Thyroid gland (tissue), 4 donors: Measurements from ENCODE around the gene TMEM132D. TPM values are rescaled to one million over a fixed set of nuclear protein-coding genes. Genes with fewer than 3 reads are reported as not detected.

Experiments used
- DNase-seq, 2 donors: peaks; one replicate each; pipeline ENCODE4 v3.0.0-alpha.2; 2019
- H3K27ac ChIP-seq, 3 donors: fragments of 200-600 bp; sonication (generic); 1 replicate in 2 of 3; 2 replicates in 1 of 3; pipeline ENCODE4 v1.5.1; 2016 to 2019; ENCODE audit warnings: mild to moderate bottlenecking in 1 of 3, moderate library complexity in 1 of 3
- H3K27me3 ChIP-seq: fragments of 200-600 bp; sonication (generic); one replicate; pipeline ENCODE4 v1.5.1; 2019
- H3K36me3 ChIP-seq, 2 donors: fragments of 200-600 bp; sonication (generic); one replicate each; pipeline ENCODE4 v1.5.1; 2016 to 2019
- H3K4me1 ChIP-seq, 2 donors: fragments of 200-600 bp; sonication (generic); one replicate each; pipeline ENCODE4 v1.5.1; 2017 to 2019
- H3K4me3 ChIP-seq, 3 donors: fragments of 200-600 bp; sonication (generic); replicated peaks in 1 of 3; 1 replicate in 2 of 3; 2 replicates in 1 of 3; pipeline ENCODE4 v1.5.1; 2016; ENCODE audit warnings: mild to moderate bottlenecking in 1 of 3
- H3K9me3 ChIP-seq: fragments of 200-600 bp; sonication (generic); one replicate; pipeline ENCODE4 v1.5.1; 2017
- POLR2A ChIP-seq, 2 donors: fragments of 450-650 bp; IDR thresholded peaks; one replicate each; pipeline ENCODE4 v1.6.1; 2017; ENCODE audit warnings: antibody characterized with exemption in 2 of 2, mild to moderate bottlenecking in 2 of 2, moderate library complexity in 1 of 2
- WGBS, 2 donors: methylation state at CpG; one replicate each; pipeline ENCODE4 v1.1.5; 2017; 5-methylcytosine and 5-hydroxymethylcytosine counted together
- intact Hi-C: fragments of 100-400 bp; cut with DNase I; formaldehyde crosslinking; loops from one replicate; pipeline ENCODE4 v1.15.1; 2023
- total RNA-seq, 4 donors: library from RNA; depleted of rRNA; stranded (reverse); fragments of >200 nt; gene quantifications; one replicate each; pipeline ENCODE4 v1.2.3, GENCODE V29; 2016
- TF ChIP-seq, protein P1 (sequence below), 6 experiments: fragments of 200-600 bp in 3 of 6; fragments of 450-650 bp in 3 of 6; sonication (generic) in 3 of 6; IDR thresholded peaks; one replicate each; pipeline ENCODE4 v1.5.1; 2016 to 2019; ENCODE audit warnings: antibody characterized with exemption in 6 of 6, mild to moderate bottlenecking in 2 of 6, inconsistent platforms in 1 of 6, moderate library complexity in 1 of 6

Gene TMEM132D
- total RNA-seq, 4 donors from 2014 or later: not detected

DNA sequence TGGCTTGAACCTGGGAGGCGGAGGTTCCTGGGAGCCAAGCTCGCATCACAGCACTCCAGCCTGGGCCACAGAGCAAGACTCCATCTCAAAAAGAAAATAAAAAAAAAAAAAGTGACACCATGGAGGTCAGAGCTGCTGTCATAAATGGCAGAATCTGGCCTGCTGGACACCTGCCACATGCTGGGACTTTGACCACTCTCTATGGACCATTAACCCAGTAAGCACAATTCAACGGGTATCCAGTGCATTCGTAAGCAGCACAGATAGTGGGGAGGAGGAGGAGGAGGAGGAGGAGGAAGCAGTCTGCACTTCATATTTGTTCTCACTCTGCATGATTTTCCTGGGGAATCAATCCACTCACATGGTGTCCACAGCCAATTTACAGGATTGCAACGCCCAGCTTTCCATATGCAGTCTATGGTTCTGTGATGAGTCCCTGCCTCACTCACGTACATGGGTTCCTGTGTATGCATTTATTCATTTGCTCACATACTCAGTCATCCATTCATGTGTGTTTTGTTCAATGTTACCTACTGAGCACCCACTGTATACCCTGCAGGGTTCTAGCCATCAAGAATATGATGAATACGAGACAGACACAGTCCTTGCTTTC lies 723.8 kb downstream of the TMEM132D start:
- Histone ChIP-seq H3K27me3 (no peaks in the 10 kb centered on the region), H3K4me3 (no peak overlapping the region), H3K36me3 (no peaks in the 10 kb centered on the region), H3K4me1 (no peaks in the 10 kb centered on the region), H3K9me3 (no peaks in the 10 kb centered on the region), H3K27ac (no peak overlapping the region)
- 73 to 75% methylated on average over 7 of the region's 7 CpGs for WGBS, 2 donors
- TF ChIP-seq, protein P1, sequence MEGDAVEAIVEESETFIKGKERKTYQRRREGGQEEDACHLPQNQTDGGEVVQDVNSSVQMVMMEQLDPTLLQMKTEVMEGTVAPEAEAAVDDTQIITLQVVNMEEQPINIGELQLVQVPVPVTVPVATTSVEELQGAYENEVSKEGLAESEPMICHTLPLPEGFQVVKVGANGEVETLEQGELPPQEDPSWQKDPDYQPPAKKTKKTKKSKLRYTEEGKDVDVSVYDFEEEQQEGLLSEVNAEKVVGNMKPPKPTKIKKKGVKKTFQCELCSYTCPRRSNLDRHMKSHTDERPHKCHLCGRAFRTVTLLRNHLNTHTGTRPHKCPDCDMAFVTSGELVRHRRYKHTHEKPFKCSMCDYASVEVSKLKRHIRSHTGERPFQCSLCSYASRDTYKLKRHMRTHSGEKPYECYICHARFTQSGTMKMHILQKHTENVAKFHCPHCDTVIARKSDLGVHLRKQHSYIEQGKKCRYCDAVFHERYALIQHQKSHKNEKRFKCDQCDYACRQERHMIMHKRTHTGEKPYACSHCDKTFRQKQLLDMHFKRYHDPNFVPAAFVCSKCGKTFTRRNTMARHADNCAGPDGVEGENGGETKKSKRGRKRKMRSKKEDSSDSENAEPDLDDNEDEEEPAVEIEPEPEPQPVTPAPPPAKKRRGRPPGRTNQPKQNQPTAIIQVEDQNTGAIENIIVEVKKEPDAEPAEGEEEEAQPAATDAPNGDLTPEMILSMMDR (IDR thresholded peaks at IDR 0.05): no peak
- TF ChIP-seq POLR2A (IDR thresholded peaks at IDR 0.05): no peak
- intact Hi-C loops: no loop called here
- no peak for DNase-seq

DNA sequence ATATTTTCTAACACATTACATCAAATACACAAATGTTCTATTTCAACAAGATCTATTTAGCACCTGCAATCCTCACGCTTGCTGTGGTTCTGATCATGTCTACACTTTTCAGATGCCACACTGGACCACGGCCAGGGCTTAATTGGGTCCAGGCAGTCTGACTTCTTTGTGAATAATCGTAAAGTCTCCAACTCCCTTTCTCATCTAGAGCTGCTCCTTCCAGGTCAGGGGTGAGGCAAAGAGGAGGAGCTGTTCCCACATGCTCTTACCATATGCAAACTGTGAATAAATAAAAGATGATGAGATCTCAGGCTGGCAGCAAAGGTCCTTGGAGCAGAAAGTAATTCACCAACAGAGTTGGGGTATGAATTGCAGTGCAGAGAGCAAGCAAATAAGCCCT lies 733.9 kb downstream of the TMEM132D start:
- no peak for DNase-seq
- Histone ChIP-seq H3K36me3 (no peaks in the 10 kb centered on the region), H3K4me1 (no peaks in the 10 kb centered on the region), H3K4me3 (no peak overlapping the region), H3K27ac (no peak overlapping the region), H3K27me3 (no peaks in the 10 kb centered on the region), H3K9me3 (no peaks in the 10 kb centered on the region)
- no peak for TF ChIP-seq POLR2A (IDR thresholded peaks at IDR 0.05)
- TF ChIP-seq, protein P1 (IDR thresholded peaks at IDR 0.05): no peak
- 73 to 78% methylated on average over 3 of the region's 3 CpGs for WGBS, 2 donors
- intact Hi-C loops: no loop called here

DNA sequence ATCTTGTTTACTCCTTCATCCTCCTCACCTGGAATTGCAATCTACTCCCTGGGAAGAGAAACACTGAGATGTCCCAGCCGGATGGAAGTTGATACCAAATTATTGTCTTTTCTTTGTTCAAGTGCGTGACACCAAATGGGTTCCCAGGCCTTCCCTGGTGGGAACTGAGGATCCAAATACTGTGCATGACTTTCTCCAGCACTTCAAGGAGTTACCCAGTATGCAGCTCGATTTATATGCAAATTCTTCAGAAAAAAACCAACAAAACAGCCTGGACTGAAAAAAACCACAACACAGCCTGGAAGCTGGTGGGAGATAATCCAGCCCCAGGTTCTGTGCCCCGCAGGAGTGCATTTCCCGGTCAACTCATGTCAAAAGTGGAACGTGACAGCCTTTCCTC lies 740.0 kb downstream of the TMEM132D start:
- Histone ChIP-seq H3K27me3 (no peaks in the 10 kb centered on the region), H3K27ac (no peak overlapping the region), H3K4me1 (no peaks in the 10 kb centered on the region), H3K4me3 (no peak overlapping the region), H3K9me3 (no peaks in the 10 kb centered on the region), H3K36me3 (no peaks in the 10 kb centered on the region)
- no peak for DNase-seq
- 53 to 55% methylated on average over 6 of the region's 6 CpGs for WGBS, 2 donors
- intact Hi-C loops: no loop called here
- TF ChIP-seq, protein P1 (IDR thresholded peaks at IDR 0.05): no peak
- no peak for TF ChIP-seq POLR2A (IDR thresholded peaks at IDR 0.05)

DNA sequence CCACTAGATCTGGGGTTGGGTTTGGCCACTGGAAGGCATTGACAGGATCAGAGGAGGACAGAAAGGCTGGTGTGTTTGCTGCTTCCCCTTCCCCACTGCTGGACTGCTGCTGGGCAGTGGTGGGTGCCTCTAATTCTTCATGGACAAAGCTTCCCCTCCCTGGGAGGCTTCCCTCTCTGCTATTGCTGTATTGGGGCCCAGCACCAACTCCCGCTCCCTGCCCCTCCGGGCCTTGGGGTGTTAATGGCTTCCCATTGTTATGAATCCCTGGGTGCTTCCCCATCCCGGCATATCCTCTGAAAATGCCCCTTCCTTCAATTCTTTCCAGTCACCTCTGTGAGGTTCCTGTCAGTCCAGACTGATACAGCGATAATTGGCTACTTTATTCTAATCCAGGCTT lies 740.4 kb downstream of the TMEM132D start:
- no peak overlapping the region for H3K4me3 ChIP-seq

DNA sequence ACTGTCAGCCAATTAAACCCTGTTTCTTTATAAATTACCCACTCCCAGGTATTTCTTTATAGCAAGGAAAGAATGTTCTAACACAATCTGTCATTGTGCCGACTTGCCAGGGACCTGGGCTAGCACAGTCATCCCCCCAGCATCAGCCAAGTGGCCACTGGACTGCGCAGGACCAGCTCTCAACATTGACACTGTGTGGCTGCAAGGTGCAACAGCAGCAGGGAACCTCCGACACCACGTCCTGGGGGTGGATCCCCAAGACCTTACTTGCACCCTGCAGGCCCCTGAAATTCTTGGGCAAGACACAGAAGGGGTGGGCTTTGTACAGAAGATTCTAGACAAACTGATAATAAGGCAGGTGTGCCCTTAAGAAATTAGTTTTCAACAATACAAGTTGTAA lies 741.0 kb downstream of the TMEM132D start:
- no peaks in the 10 kb centered on the region for H3K36me3 ChIP-seq
- no peaks in the 10 kb centered on the region for H3K9me3 ChIP-seq
- no peaks in the 10 kb centered on the region for H3K4me1 ChIP-seq
- no peak overlapping the region for H3K27ac ChIP-seq
- intact Hi-C loops: no loop called here
- H3K27me3 ChIP-seq: no peaks in the 10 kb centered on the region
- H3K4me3 ChIP-seq: no peak overlapping the region
- 86 to 94% methylated on average over 4 of the region's 4 CpGs for WGBS, 2 donors
- no peak for DNase-seq
- TF ChIP-seq, protein P1 (IDR thresholded peaks at IDR 0.05): no peak
- no peak for TF ChIP-seq POLR2A (IDR thresholded peaks at IDR 0.05)

More for the DNA sequence above, 740.4 kb downstream of the TMEM132D start:
- Histone ChIP-seq H3K9me3 (no peaks in the 10 kb centered on the region), H3K27ac (no peak overlapping the region), H3K36me3 (no peaks in the 10 kb centered on the region), H3K4me1 (no peaks in the 10 kb centered on the region), H3K27me3 (no peaks in the 10 kb centered on the region)
- no peak for DNase-seq
- 42 to 51% methylated on average over 4 of the region's 4 CpGs for WGBS, 2 donors
- intact Hi-C loops: no loop called here
- TF ChIP-seq POLR2A (IDR thresholded peaks at IDR 0.05): no peak
- TF ChIP-seq, protein P1 (IDR thresholded peaks at IDR 0.05): no peak
